Loucy (cell line): ENCODE data around the gene EDIL3.

ENCODE experiments used
- CTCF ChIP-seq: fragments of 200-600 bp; sonication (generic); conservative IDR thresholded peaks from 2 replicates; pipeline ENCODE4 v1.5.1; 2014; ENCODE audit warnings: mild to moderate bottlenecking, antibody characterized with exemption, low read length
- EZH2phosphoT487 ChIP-seq: fragments of 200-600 bp; IDR thresholded peaks from 2 replicates; pipeline ENCODE4 v1.6.1; 2018; ENCODE audit warnings: antibody characterized with exemption, mild to moderate bottlenecking, moderate library complexity, borderline replicate concordance

GRCh38 chr5:84322646-84323045, 62.0 kb downstream of the EDIL3 start:
- TF ChIP-seq CTCF = no peak
- no peak for TF ChIP-seq EZH2phosphoT487
